ENCODE measurements around the gene CAB39L. TPM values are rescaled to one million over a fixed set of nuclear protein-coding genes. Genes with fewer than 3 reads are reported as not detected.

CAB39L gene
- total and polyA plus RNA-seq, 2 experiments from 2014 or later = 3.3 to 4.4 TPM

GRCh38 chr13:49336655-49337054 lies 107.2 kb downstream of the CAB39L start (continued):
- TF ChIP-seq, protein P1, sequence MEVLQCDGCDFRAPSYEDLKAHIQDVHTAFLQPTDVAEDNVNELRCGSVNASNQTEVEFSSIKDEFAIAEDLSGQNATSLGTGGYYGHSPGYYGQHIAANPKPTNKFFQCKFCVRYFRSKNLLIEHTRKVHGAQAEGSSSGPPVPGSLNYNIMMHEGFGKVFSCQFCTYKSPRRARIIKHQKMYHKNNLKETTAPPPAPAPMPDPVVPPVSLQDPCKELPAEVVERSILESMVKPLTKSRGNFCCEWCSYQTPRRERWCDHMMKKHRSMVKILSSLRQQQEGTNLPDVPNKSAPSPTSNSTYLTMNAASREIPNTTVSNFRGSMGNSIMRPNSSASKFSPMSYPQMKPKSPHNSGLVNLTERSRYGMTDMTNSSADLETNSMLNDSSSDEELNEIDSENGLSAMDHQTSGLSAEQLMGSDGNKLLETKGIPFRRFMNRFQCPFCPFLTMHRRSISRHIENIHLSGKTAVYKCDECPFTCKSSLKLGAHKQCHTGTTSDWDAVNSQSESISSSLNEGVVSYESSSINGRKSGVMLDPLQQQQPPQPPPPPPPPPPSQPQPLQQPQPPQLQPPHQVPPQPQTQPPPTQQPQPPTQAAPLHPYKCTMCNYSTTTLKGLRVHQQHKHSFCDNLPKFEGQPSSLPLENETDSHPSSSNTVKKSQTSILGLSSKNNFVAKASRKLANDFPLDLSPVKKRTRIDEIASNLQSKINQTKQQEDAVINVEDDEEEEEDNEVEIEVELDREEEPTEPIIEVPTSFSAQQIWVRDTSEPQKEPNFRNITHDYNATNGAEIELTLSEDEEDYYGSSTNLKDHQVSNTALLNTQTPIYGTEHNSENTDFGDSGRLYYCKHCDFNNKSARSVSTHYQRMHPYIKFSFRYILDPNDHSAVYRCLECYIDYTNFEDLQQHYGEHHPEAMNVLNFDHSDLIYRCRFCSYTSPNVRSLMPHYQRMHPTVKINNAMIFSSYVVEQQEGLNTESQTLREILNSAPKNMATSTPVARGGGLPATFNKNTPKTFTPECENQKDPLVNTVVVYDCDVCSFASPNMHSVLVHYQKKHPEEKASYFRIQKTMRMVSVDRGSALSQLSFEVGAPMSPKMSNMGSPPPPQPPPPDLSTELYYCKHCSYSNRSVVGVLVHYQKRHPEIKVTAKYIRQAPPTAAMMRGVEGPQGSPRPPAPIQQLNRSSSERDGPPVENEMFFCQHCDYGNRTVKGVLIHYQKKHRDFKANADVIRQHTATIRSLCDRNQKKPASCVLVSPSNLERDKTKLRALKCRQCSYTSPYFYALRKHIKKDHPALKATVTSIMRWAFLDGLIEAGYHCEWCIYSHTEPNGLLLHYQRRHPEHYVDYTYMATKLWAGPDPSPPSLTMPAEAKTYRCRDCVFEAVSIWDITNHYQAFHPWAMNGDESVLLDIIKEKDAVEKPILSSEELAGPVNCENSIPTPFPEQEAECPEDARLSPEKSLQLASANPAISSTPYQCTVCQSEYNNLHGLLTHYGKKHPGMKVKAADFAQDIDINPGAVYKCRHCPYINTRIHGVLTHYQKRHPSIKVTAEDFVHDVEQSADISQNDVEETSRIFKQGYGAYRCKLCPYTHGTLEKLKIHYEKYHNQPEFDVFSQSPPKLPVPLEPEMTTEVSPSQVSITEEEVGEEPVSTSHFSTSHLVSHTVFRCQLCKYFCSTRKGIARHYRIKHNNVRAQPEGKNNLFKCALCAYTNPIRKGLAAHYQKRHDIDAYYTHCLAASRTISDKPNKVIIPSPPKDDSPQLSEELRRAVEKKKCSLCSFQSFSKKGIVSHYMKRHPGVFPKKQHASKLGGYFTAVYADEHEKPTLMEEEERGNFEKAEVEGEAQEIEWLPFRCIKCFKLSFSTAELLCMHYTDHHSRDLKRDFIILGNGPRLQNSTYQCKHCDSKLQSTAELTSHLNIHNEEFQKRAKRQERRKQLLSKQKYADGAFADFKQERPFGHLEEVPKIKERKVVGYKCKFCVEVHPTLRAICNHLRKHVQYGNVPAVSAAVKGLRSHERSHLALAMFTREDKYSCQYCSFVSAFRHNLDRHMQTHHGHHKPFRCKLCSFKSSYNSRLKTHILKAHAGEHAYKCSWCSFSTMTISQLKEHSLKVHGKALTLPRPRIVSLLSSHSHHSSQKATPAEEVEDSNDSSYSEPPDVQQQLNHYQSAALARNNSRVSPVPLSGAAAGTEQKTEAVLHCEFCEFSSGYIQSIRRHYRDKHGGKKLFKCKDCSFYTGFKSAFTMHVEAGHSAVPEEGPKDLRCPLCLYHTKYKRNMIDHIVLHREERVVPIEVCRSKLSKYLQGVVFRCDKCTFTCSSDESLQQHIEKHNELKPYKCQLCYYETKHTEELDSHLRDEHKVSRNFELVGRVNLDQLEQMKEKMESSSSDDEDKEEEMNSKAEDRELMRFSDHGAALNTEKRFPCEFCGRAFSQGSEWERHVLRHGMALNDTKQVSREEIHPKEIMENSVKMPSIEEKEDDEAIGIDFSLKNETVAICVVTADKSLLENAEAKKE (CRISPR knock-in tag; IDR thresholded peaks at IDR 0.05) = no peak
- no peak for TF ChIP-seq CREB1 (CRISPR knock-in tag; IDR thresholded peaks at IDR 0.05; ENCODE audit: low read depth)
- TF ChIP-seq NANOG (IDR thresholded peaks at IDR 0.05; ENCODE audit: borderline replicate concordance) = no peak
- no peak for TF ChIP-seq ZNF331 (CRISPR knock-in tag; IDR thresholded peaks at IDR 0.05; ENCODE audit: low read depth)
- no peak for TF ChIP-seq POLR2AphosphoS5 (IDR thresholded peaks at IDR 0.05; ENCODE audit: low read depth)

DNA sequence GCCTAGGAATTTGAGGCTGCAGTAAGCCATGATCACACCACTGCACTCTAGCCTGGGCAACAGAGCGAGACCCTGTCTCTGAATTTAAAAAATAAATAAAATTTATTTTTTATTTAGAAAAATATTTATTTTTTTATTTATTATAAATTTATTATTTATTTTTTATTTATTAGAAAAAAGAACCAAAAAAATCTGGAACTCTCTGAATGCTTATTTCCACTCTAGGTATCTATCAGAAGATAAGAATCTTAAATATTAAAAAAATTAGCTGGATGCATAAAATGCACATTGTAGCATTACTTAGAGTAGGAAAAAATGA lies 113.4 kb downstream of the CAB39L start:
- no peak overlapping the region for H3K4me2 ChIP-seq
- no peaks in the 10 kb centered on the region for H3K36me3 ChIP-seq (ENCODE audit: insufficient read depth)
- peaks cover 2% of the 10 kb centered on the region for H3K27me3 Mint-ChIP-seq (ENCODE audit: insufficient read depth, low read depth, poor library complexity)
- no peaks in the 10 kb centered on the region for H3F3A ChIP-seq (replicated peaks; ENCODE audit: low read depth)
- TF ChIP-seq CREB1 (CRISPR knock-in tag; IDR thresholded peaks at IDR 0.05; ENCODE audit: low read depth) (no peak), STAT1 (IDR thresholded peaks at IDR 0.05; ENCODE audit: unreplicated experiment) (no peak), EZH2phosphoT487 (IDR thresholded peaks at IDR 0.05; ENCODE audit: unreplicated experiment) (no peak), ZNF331 (CRISPR knock-in tag; IDR thresholded peaks at IDR 0.05; ENCODE audit: low read depth) (no peak), CTCF (conservative IDR thresholded peaks at IDR 0.05; ENCODE audit: low read depth in 2 of 2) (no peak)
- no peak overlapping the region for H2AFZ ChIP-seq
- no peaks in the 10 kb centered on the region for H4K20me1 ChIP-seq (replicated peaks; ENCODE audit: insufficient read depth)
- no peaks in the 10 kb centered on the region for H3K4me1 Mint-ChIP-seq
- DNase-seq (ENCODE audit: low spot score) = no peak
- no peaks in the 10 kb centered on the region for H3K36me3 Mint-ChIP-seq (ENCODE audit: low read depth)
- no peaks in the 10 kb centered on the region for H3K79me2 ChIP-seq (replicated peaks; ENCODE audit: insufficient read depth)
- no peaks in the 10 kb centered on the region; the same call in 1 of the 2 replicates for H3K9me2 ChIP-seq (ENCODE audit: insufficient read depth)
- no peaks in the 10 kb centered on the region for H3K9me3 Mint-ChIP-seq
- no peak for ATAC-seq
- no peak overlapping the region for H3K4me3 ChIP-seq
- H3K27me3 ChIP-seq (ENCODE audit: insufficient read depth) = no peaks in the 10 kb centered on the region
- H3K27ac ChIP-seq (ENCODE audit: low read depth) = no peak overlapping the region
- H3K27ac Mint-ChIP-seq = no peak overlapping the region
- H3K4me1 ChIP-seq (ENCODE audit: insufficient read depth) = no peaks in the 10 kb centered on the region
- H3K4me3 Mint-ChIP-seq = no peak overlapping the region

Data from GM23338 (cell line).